MM.1S (cell line): ENCODE results near the gene HYOU1.

Source experiments
- DNase-seq: peaks from one replicate; pipeline ENCODE4 v3.0.0-alpha.2; 2015
- H2AFZ ChIP-seq: fragments of 300-600 bp; sonication (generic); 2 replicates; pipeline ENCODE4 v1.6.0; 2016; ENCODE audit warnings: antibody characterized with exemption, low read length
- H3F3A ChIP-seq: fragments of 300-600 bp; sonication (generic); 2 replicates; pipeline ENCODE4 v1.6.1; 2016; ENCODE audit warnings: mild to moderate bottlenecking, antibody characterized with exemption, low read length, moderate library complexity, mixed read lengths; ENCODE audit not compliant: insufficient read depth
- H3K27ac ChIP-seq: fragments of 300-600 bp; sonication (generic); 2 replicates; pipeline ENCODE4 v1.5.1; 2016; ENCODE audit warnings: mild to moderate bottlenecking, low read length
- H3K27me3 ChIP-seq: fragments of 300-600 bp; sonication (generic); replicated peaks from 2 replicates; pipeline ENCODE4 v1.6.0; 2016; ENCODE audit warnings: low read length; ENCODE audit not compliant: insufficient read depth
- H3K36me3 ChIP-seq: fragments of 300-600 bp; sonication (generic); replicated peaks from 2 replicates; pipeline ENCODE4 v1.6.1; 2016; ENCODE audit warnings: mild to moderate bottlenecking, low read length, mixed read lengths; ENCODE audit not compliant: insufficient read depth
- H3K4me1 ChIP-seq: fragments of 300-600 bp; sonication (generic); 2 replicates; pipeline ENCODE4 v1.6.1; 2016; ENCODE audit warnings: low read length, mixed read lengths
- H3K4me2 ChIP-seq: fragments of 300-600 bp; sonication (generic); 2 replicates; pipeline ENCODE4 v1.6.0; 2016; ENCODE audit warnings: low read depth, low read length
- H3K4me3 ChIP-seq: fragments of 300-600 bp; sonication (generic); 2 replicates; pipeline ENCODE4 v1.5.1; 2016; ENCODE audit warnings: low read length, mixed read lengths
- H3K79me2 ChIP-seq: fragments of 300-600 bp; sonication (generic); 2 replicates; pipeline ENCODE4 v1.6.1; 2016; ENCODE audit warnings: mixed run types, low read length, mixed read lengths
- H3K9ac ChIP-seq: fragments of 300-600 bp; sonication (generic); 2 replicates; pipeline ENCODE4 v1.6.1; 2016; ENCODE audit warnings: low read length, mixed read lengths
- H3K9me2 ChIP-seq: fragments of 300-600 bp; sonication (generic); replicated peaks from 2 replicates; pipeline ENCODE4 v1.6.1; 2016; ENCODE audit warnings: mild to moderate bottlenecking, low read length, mixed read lengths; ENCODE audit not compliant: insufficient read depth
- H3K9me3 ChIP-seq: fragments of 300-600 bp; sonication (generic); replicated peaks from 2 replicates; pipeline ENCODE4 v1.6.1; 2016; ENCODE audit warnings: mild to moderate bottlenecking, low read length, mixed read lengths; ENCODE audit not compliant: insufficient read depth
- H4K20me1 ChIP-seq: fragments of 300-600 bp; sonication (generic); 2 replicates; pipeline ENCODE4 v1.6.1; 2016; ENCODE audit warnings: mild to moderate bottlenecking, low read length, moderate library complexity, mixed read lengths; ENCODE audit not compliant: insufficient read depth
- EZH2 ChIP-seq: fragments of 300-600 bp; sonication (generic); optimal IDR thresholded peaks from 2 replicates; pipeline ENCODE3; 2017; ENCODE audit warnings: low read depth, mild to moderate bottlenecking, antibody characterized with exemption, low read length, mixed read lengths
- TF ChIP-seq, protein P1 (sequence below): fragments of 300-600 bp; sonication (generic); IDR thresholded peaks from 2 replicates; pipeline ENCODE4 v1.5.1; 2016; ENCODE audit warnings: antibody characterized with exemption, low read length, mixed read lengths

Gene HYOU1

DNA sequence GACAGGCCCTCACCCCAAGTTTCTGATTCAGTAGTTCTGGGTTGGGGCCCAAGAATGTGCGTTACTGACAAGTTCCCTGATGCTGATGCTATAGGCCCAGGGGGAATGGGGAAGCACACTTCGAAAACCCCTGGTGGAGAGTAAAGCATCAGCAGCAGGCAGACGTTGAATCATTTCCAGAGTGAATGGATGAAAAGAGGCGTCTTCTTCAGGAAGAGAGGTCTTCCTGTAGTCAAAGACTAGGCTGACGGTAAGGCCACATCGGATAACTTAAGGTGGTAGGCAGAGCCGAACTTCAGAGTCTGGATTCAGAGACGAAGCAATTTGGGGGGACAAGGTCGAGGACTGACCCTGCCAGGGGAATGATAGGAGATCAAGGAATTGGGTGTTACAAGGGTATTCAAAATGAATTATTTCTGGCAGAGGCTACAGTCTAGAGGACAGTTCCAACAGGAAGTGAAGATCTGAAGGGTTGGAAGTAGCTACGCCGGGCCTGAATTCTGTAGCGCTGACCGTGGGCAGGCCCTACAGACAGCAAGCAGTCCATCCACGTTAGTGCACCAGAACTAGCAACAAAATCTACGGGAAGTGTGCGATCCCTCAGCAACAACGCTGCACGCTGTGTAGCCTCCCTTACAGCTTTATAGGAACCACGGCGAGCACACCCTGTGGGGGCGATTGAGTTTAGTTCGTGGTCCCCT is 59.9 kb downstream of the HYOU1 start:
- peak; percentile 34 for DNase-seq
- peak overlapping the region; percentile 86 for H2AFZ ChIP-seq
- no peaks in the 10 kb centered on the region for H3K9me2 ChIP-seq
- TF ChIP-seq, protein P1, sequence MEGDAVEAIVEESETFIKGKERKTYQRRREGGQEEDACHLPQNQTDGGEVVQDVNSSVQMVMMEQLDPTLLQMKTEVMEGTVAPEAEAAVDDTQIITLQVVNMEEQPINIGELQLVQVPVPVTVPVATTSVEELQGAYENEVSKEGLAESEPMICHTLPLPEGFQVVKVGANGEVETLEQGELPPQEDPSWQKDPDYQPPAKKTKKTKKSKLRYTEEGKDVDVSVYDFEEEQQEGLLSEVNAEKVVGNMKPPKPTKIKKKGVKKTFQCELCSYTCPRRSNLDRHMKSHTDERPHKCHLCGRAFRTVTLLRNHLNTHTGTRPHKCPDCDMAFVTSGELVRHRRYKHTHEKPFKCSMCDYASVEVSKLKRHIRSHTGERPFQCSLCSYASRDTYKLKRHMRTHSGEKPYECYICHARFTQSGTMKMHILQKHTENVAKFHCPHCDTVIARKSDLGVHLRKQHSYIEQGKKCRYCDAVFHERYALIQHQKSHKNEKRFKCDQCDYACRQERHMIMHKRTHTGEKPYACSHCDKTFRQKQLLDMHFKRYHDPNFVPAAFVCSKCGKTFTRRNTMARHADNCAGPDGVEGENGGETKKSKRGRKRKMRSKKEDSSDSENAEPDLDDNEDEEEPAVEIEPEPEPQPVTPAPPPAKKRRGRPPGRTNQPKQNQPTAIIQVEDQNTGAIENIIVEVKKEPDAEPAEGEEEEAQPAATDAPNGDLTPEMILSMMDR, result peak; percentile 36
- TF ChIP-seq EZH2, result no peak
- no peaks in the 10 kb centered on the region for H3K27me3 ChIP-seq
- H3K4me1 ChIP-seq, result peaks cover 8% of the 10 kb centered on the region; the same call in 1 of the 2 replicates
- no peaks in the 10 kb centered on the region for H4K20me1 ChIP-seq
- peak overlapping the region; percentile 80 for H3K4me2 ChIP-seq
- H3K9me3 ChIP-seq, result no peaks in the 10 kb centered on the region
- peak overlapping the region; percentile 52 for H3K27ac ChIP-seq
- H3K9ac ChIP-seq, result peak overlapping the region; percentile 79
- H3K36me3 ChIP-seq, result peaks cover 3% of the 10 kb centered on the region; the same call in 1 of the 2 replicates
- peak overlapping the region; percentile 91 for H3K4me3 ChIP-seq
- H3K79me2 ChIP-seq, result peaks cover 61% of the 10 kb centered on the region
- no peaks in the 10 kb centered on the region; the same call in 1 of the 2 replicates for H3F3A ChIP-seq
